CD8-positive, alpha-beta memory T cell (primary cell): ENCODE data around the gene TCP1. TPM values are rescaled to one million over a fixed set of nuclear protein-coding genes. Genes with fewer than 3 reads are reported as not detected.
A peak's percentile ranks its signal among the peaks of the same experiment; 100 is the strongest.
"Not testable (repeated sequence)": the region's sequence is repeated elsewhere in the genome, so short reads cannot be mapped to it uniquely, and the experiment has no call there.

ENCODE experiments used
- CTCF ChIA-PET: fragments of 350-600 bp; sonication (Branson Sonifier 250); formaldehyde crosslinking; loops from one replicate; lab custom pipeline; 2021; ENCODE audit warnings: antibody characterized with exemption; lab: Charles Lee
- POLR2A ChIA-PET: fragments of 350-600 bp; sonication (Branson Sonifier 250); formaldehyde crosslinking; loops from one replicate; lab custom pipeline; 2021; ENCODE audit warnings: antibody characterized with exemption; lab: Charles Lee
- DNase-seq, 5 donors: peaks; one replicate each; pipeline versions ENCODE4 v3.0.0 to v3.0.0-alpha.2; 2020 to 2022; ENCODE audit warnings: mixed read lengths in 1 of 5
- H3K27ac ChIP-seq: one replicate; pipeline ENCODE4 v1.7.0; 2013; ENCODE audit warnings: low read depth, mild to moderate bottlenecking, low read length, moderate library complexity
- H3K27me3 ChIP-seq: 2 replicates; pipeline ENCODE4 v1.7.0; 2013; ENCODE audit warnings: low read length, mild to moderate bottlenecking; ENCODE audit not compliant: insufficient read depth, poor library complexity, severe bottlenecking
- H3K36me3 ChIP-seq: 2 replicates; pipeline ENCODE4 v1.7.0; 2013; ENCODE audit warnings: mild to moderate bottlenecking, low read length, moderate library complexity; ENCODE audit not compliant: insufficient read depth
- H3K4me1 ChIP-seq: 2 replicates; pipeline ENCODE4 v1.7.0; 2013; ENCODE audit warnings: mild to moderate bottlenecking, low read length, moderate library complexity; ENCODE audit not compliant: insufficient read depth
- H3K4me3 ChIP-seq: 2 replicates; pipeline ENCODE4 v1.7.0; 2013; ENCODE audit warnings: mild to moderate bottlenecking, low read length
- H3K9me3 ChIP-seq: 2 replicates; pipeline ENCODE4 v1.7.0; 2013; ENCODE audit warnings: mild to moderate bottlenecking, low read length
- H3K27ac Mint-ChIP-seq, 8 donors: one replicate each; pipeline ENCODE4 v1.8.0; 2020 to 2021; ENCODE audit warnings: mixed read lengths in 8 of 8, mild to moderate bottlenecking in 6 of 8, inconsistent platforms in 3 of 8, moderate library complexity in 3 of 8
- H3K27me3 Mint-ChIP-seq, 2 donors: one replicate each; pipeline ENCODE4 v1.8.0; 2020 to 2021; ENCODE audit warnings: mixed read lengths in 2 of 2, mild to moderate bottlenecking in 1 of 2, moderate library complexity in 1 of 2
- H3K36me3 Mint-ChIP-seq, 3 donors: one replicate each; pipeline ENCODE4 v1.8.0; 2020 to 2021; ENCODE audit warnings: mixed read lengths in 3 of 3, inconsistent platforms in 1 of 3, mild to moderate bottlenecking in 1 of 3
- H3K4me1 Mint-ChIP-seq, 3 donors: one replicate each; pipeline ENCODE4 v1.8.0; 2020 to 2021; ENCODE audit warnings: mixed read lengths in 3 of 3, inconsistent platforms in 1 of 3, mild to moderate bottlenecking in 1 of 3
- H3K4me3 Mint-ChIP-seq, 7 donors: one replicate each; pipeline ENCODE4 v1.8.0; 2020 to 2021; ENCODE audit warnings: mixed read lengths in 7 of 7, mild to moderate bottlenecking in 6 of 7, moderate library complexity in 4 of 7, inconsistent platforms in 2 of 7
- H3K9me3 Mint-ChIP-seq, 5 donors: one replicate each; pipeline ENCODE4 v1.8.0; 2020 to 2022; ENCODE audit warnings: mixed read lengths in 5 of 5, mild to moderate bottlenecking in 3 of 5, moderate library complexity in 2 of 5, inconsistent platforms in 1 of 5
- polyA plus RNA-seq: library from polyadenylated mRNA; unstranded; fragments of 300-500 nt; fragmentation: Illumina TruSeq; gene quantifications from one replicate; pipeline ENCODE4 v1.2.3, GENCODE V29; 2021
- total RNA-seq, 2 experiments: library from RNA; stranded (reverse); gene quantifications; one replicate each; pipeline ENCODE4 v1.2.3, GENCODE V29; 2021

Gene TCP1
- total and polyA plus RNA-seq, 3 experiments from 2014 or later = 98.2 to 617 (median 589) TPM

DNA sequence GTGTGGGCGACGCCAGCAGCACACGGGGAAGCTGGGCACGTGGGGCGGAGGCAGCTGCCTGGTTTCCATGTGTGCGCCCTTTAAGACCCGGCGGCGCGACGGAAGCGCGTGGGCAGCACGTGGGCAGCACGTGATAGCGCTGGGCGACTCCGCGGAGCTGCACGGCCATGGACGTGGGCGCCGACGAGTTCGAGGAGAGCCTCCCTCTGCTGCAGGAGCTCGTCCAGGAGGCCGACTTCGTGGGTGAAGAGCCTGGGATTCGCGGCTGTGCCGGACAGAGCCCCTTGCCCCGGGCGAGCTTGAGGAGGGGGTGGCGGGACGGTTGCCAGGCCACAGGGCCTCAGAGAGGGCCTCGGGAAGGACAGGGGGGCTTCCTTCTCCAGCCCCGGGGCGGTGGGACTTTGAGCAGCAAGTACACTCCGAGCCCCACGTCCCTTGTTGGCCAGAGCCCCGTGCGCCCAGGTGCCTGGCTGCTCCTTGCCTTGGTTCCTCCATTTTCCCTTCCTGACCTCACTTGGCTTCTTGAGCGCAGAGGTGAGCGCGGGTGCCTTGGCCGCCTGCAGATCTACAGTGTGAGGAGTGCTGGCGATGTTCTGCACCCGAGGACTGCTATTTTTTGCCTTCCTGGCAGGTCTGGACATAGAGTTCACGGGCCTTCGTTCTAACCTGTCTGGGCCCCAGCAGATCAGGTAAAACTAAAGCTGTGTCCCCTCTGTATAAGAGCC lies 10.9 kb upstream of the TCP1 start, which contains the start of gene PNLDC1:
Gene PNLDC1 (plus strand): TSS at position 136 of the 725 bp plus-strand sequence. CDS start 32 bp downstream, at position 168.
- Mint-ChIP-seq H3K4me1 (peaks cover 0 to 11% (median 4%) of the 10 kb centered on the region in 3 donors), H3K9me3 (no peaks in the 10 kb centered on the region), H3K27me3 (no peaks in the 10 kb centered on the region), H3K36me3 (peaks cover 4 to 49% (median 6%) of the 10 kb centered on the region in 3 donors), H3K4me3 (no peak within 1 kb of the TSS), H3K27ac (peak within 1 kb of the TSS in 1 of 8 donors; percentile 52)
- ChIA-PET CTCF (no interaction called here), POLR2A (no interaction called here)
- no peak within 1 kb of the TSS for H3K27ac ChIP-seq
- no peaks in the 10 kb centered on the region for H3K27me3 ChIP-seq
- no peaks in the 10 kb centered on the region for H3K9me3 ChIP-seq
- no peaks in the 10 kb centered on the region for H3K4me1 ChIP-seq
- DNase-seq = no peak
- no peak within 1 kb of the TSS for H3K4me3 ChIP-seq
- H3K36me3 ChIP-seq = peaks cover 24% of the 10 kb centered on the region

DNA sequence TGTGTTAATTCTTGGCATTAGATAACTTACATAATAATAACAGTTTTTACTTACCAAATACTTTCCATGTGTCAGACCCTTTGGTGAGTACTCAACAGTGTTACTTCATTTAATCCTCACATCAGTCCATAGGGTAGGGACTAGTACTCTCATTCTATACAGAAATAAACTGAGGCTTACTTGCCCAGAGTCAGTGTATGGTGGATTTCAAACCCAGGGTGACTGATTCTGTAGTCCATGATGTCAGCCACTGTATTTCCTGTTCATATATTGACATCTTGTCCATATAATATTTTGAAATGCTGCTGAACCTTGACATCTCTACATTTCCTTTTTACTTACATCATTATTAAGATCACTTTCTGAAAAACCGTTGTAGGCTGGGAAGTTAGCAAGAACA lies 8.2 kb upstream of the TCP1 start:
- Histone ChIP-seq H3K4me3 (no peak overlapping the region), H3K27ac (no peak overlapping the region), H3K27me3 (no peaks in the 10 kb centered on the region), H3K4me1 (peaks cover 9% of the 10 kb centered on the region), H3K9me3 (no peaks in the 10 kb centered on the region), H3K36me3 (peaks cover 35% of the 10 kb centered on the region)
- CTCF ChIA-PET = no interaction called here
- H3K4me1 Mint-ChIP-seq = peaks cover 13 to 33% (median 14%) of the 10 kb centered on the region in 3 donors
- peaks cover 4 to 67% (median 8%) of the 10 kb centered on the region in 3 donors for H3K36me3 Mint-ChIP-seq
- POLR2A ChIA-PET = no interaction called here
- DNase-seq = no peak
- H3K27me3 Mint-ChIP-seq = no peaks in the 10 kb centered on the region
- H3K27ac Mint-ChIP-seq = peak overlapping the region in 4 of 8 donors; percentile 35 to 72 (median 46)
- H3K9me3 Mint-ChIP-seq = no peaks in the 10 kb centered on the region
- H3K4me3 Mint-ChIP-seq = no peak overlapping the region

DNA sequence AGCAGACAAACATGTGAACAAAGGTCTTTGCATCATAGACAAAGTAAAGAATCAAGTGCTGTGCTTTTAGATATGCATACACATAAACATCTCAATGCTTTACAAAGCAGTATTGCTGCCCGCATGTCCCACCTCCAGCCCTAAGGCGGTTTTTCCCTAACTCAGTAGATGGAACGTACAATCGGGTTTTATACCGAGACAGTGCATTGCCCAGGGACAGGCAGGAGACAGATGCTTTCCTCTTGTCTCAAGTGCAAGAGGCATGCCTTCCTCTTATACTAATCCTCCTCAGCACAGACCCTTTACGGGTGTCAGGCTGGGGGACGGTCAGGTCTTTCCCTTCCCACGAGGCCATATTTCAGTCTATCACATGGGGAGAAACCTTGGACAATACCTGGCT lies 5.6 kb upstream of the TCP1 start:
- H3K4me3 Mint-ChIP-seq, H3K4me3 ChIP-seq, POLR2A ChIA-PET, H3K9me3 ChIP-seq, H3K27me3 Mint-ChIP-seq, H3K27me3 ChIP-seq, H3K9me3 Mint-ChIP-seq, H3K27ac ChIP-seq, DNase-seq, CTCF ChIA-PET: not testable (repeated sequence)
- Mint-ChIP-seq H3K4me1 (peaks cover 33 to 54% (median 37%) of the 10 kb centered on the region in 3 donors), H3K36me3 (peaks cover 4 to 80% (median 16%) of the 10 kb centered on the region in 3 donors), H3K27ac (peak overlapping the region in 2 of 8 donors; percentile 5 to 51)
- Histone ChIP-seq H3K4me1 (peaks cover 29% of the 10 kb centered on the region), H3K36me3 (peaks cover 43% of the 10 kb centered on the region)

- Histone ChIP-seq H3K36me3 (peaks cover 32% of the 10 kb centered on the region), H3K4me3 (peak overlapping the region; percentile 97), H3K4me1 (peaks cover 50% of the 10 kb centered on the region), H3K27ac (peak overlapping the region; percentile 95), H3K27me3 (no peaks in the 10 kb centered on the region), H3K9me3 (no peaks in the 10 kb centered on the region)
- Mint-ChIP-seq H3K27me3 (peaks cover 0 to 3% of the 10 kb centered on the region in 2 donors), H3K4me3 (peak overlapping the region; percentile 93 to 100 (median 98)), H3K9me3 (no peaks in the 10 kb centered on the region), H3K36me3 (peaks cover 0 to 71% (median 17%) of the 10 kb centered on the region in 3 donors), H3K27ac (peak overlapping the region; percentile 94 to 99 (median 98)), H3K4me1 (peaks cover 51 to 73% (median 61%) of the 10 kb centered on the region in 3 donors)
- peak in 3 of 5 donors; percentile 6 to 24 (median 11) for DNase-seq
- CTCF ChIA-PET = interaction anchor here (1.1 to 2.4 kb wide), 5 partner anchors 31 to 177 kb away, joined by 3 to 12 read pairs (median 5); partner anchors contain the start of gene WTAP
- POLR2A ChIA-PET = interaction anchor here (0.5 to 4.5 kb wide), 6 partner anchors 28 to 225 kb away, joined by 3 to 84 read pairs (median 16); partner anchors contain the start of genes ACAT2, IGF2R, SOD2 and WTAP
Measured at GRCh38 chr6:159790956-159791598, 1.7 kb upstream of the TCP1 start.

DNA sequence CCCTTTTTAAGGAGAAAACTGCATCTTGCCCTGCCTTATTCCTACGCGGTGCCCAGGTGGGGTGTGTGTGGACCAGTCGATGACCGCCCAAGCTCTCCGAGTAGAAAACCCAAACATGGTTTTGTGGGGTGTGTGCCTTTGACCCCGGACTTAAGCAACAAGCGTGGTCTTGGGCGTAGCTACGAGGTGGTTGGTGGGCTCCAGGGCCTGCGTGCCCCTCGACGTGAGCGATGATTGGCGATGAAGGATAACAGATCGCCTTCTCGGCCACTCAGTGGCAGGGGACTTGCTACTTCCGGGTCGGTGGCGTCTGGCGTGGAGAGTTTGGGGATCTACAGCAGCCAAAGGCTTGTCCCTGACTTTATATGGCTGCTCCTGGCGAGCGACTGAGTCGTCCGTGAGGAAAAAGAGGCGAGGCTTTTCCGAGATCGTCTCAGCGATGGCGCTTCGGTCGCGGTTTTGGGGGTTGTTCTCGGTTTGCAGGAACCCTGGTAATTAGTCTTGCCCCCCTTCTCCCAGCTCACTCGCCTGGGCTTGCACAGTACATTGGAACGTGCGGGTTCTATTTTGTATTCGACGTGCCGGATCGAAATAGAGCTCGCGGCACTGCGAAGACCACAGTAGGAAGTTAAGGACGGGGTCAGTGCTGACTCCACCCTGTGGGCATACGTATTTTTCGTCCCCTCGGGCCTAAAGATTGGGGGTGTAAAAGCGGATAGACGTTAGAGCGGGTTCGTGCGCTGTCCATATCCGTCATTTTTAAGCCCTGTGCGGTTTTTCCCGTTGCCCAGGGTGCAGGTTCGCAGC lies 950 bp upstream of the TCP1 start, which contains the start of gene MRPL18:
Gene MRPL18 (plus strand): TSS at position 319 of the 807 bp plus-strand sequence. CDS start 121 bp downstream, at position 440.
- H3K4me3 Mint-ChIP-seq = peak within 1 kb of the TSS; percentile 93 to 100 (median 98)
- no peaks in the 10 kb centered on the region for H3K27me3 ChIP-seq
- H3K9me3 ChIP-seq = no peaks in the 10 kb centered on the region
- ChIA-PET POLR2A (interaction anchor here (0.5 to 4.5 kb wide), 12 partner anchors 8 to 674 kb away, joined by 3 to 84 read pairs (median 3); partner anchors contain the start of genes ACAT2, IGF2R, SOD2 and WTAP), CTCF (interaction anchor here (1.0 to 2.4 kb wide), 9 partner anchors 20 to 297 kb away, joined by 3 to 12 read pairs (median 4); partner anchors contain the start of genes ACAT2 and WTAP)
- peak within 1 kb of the TSS; percentile 94 to 99 (median 98) for H3K27ac Mint-ChIP-seq
- peak within 1 kb of the TSS; percentile 95 for H3K27ac ChIP-seq
- H3K4me1 ChIP-seq = peaks cover 50% of the 10 kb centered on the region
- peaks cover 0 to 3% of the 10 kb centered on the region in 2 donors for H3K27me3 Mint-ChIP-seq
- H3K9me3 Mint-ChIP-seq = no peaks in the 10 kb centered on the region
- H3K4me1 Mint-ChIP-seq = peaks cover 55 to 74% (median 66%) of the 10 kb centered on the region in 3 donors
- peak; percentile 85 to 93 (median 87) for DNase-seq
- peaks cover 38% of the 10 kb centered on the region for H3K36me3 ChIP-seq
- H3K4me3 ChIP-seq = peak within 1 kb of the TSS; percentile 97
- peaks cover 0 to 74% (median 17%) of the 10 kb centered on the region in 3 donors for H3K36me3 Mint-ChIP-seq

DNA sequence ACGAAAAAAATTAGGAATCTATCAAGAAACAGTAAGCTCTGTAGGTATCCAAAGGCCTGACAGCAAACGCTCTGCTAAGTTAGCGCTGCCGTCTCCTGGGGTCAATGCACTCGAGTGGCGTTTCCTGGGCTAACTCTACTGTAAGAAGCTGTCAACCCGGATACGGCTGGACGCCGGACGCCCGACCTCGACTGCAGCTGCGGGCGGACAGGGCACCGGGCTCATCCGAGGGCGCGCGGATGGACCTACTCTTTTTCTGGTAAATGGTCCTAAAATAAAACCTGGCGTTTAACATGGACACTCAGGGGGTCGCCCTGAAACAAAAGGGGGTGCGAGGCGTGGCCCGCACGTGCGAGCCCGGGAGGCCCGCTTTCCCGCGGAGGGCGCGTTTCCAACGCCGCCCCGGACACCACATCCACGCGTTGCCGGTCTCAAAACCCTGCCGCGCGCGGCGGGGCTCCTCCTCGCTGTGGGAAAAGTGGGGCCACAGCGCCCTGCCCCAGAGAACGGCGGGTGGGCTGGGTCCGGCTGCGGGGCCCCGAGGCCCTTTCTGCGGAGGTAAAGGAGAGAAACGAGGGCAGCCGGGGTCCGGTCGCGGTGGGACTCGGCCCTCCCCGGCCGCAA lies 537 bp downstream of the TCP1 start:
- Histone ChIP-seq H3K36me3 (peaks cover 41% of the 10 kb centered on the region), H3K4me3 (peak overlapping the region; percentile 97)
- H3K36me3 Mint-ChIP-seq = peaks cover 0 to 74% (median 14%) of the 10 kb centered on the region in 3 donors

More for the DNA sequence above, 537 bp downstream of the TCP1 start:
- H3K27me3 ChIP-seq = no peaks in the 10 kb centered on the region
- H3K4me1 ChIP-seq = peaks cover 50% of the 10 kb centered on the region
- Mint-ChIP-seq H3K4me1 (peaks cover 51 to 73% (median 64%) of the 10 kb centered on the region in 3 donors), H3K27me3 (peaks cover 0 to 3% of the 10 kb centered on the region in 2 donors), H3K9me3 (no peaks in the 10 kb centered on the region), H3K4me3 (peak overlapping the region; percentile 93 to 100 (median 98)), H3K27ac (peak overlapping the region; percentile 51 to 99 (median 94))
- peak overlapping the region; percentile 95 for H3K27ac ChIP-seq
- H3K9me3 ChIP-seq = no peaks in the 10 kb centered on the region
- peak in 4 of 5 donors; percentile 11 to 49 (median 22) for DNase-seq
- POLR2A ChIA-PET = interaction anchor here (0.7 to 4.5 kb wide), 6 partner anchors 26 to 96 kb away, joined by 3 to 84 read pairs (median 18); partner anchors contain the start of genes ACAT2, SOD2 and WTAP
- CTCF ChIA-PET = interaction anchor here (0.8 to 1.3 kb wide), 7 partner anchors 14 to 322 kb away, joined by 3 to 6 read pairs (median 3); no protein-coding TSS in a partner anchor
